HEK293 (cell line): Measurements from ENCODE around the gene DPCD.

ENCODE experiments used
- CTCF ChIA-PET: fragments of 350-600 bp; formaldehyde crosslinking; extraction: SDS; loops from one replicate; lab custom pipeline; 2021; ENCODE audit warnings: antibody characterized with exemption; lab: Yijun Ruan, JAX
- POLR2A ChIA-PET: fragments of 300-600 bp; formaldehyde crosslinking; extraction: SDS; loops from one replicate; lab custom pipeline; 2020; ENCODE audit warnings: antibody characterized with exemption, inconsistent platforms; lab: Yijun Ruan, JAX
- H3K27ac ChIP-seq: fragments of 200-500 bp; sonication (Bioruptor generic); 2 replicates; pipeline ENCODE4 v1.5.1; 2014; ENCODE audit warnings: low read depth, low read length, control low read depth, inconsistent platforms; ENCODE audit errors: extremely low read depth
- H3K36me3 ChIP-seq, 2 experiments: fragments of 200-500 bp in 1 of 2; sonication (Bioruptor generic) in 1 of 2; 1 replicate in 1 of 2; 2 replicates in 1 of 2; pipeline ENCODE4 v1.5.1; 2014 to 2017; ENCODE audit warnings: inconsistent platforms in 2 of 2, low read length in 2 of 2; ENCODE audit not compliant: control insufficient read depth in 2 of 2, insufficient read depth in 1 of 2
- H3K4me1 ChIP-seq: fragments of 200-500 bp; sonication (Bioruptor generic); 2 replicates; pipeline ENCODE4 v1.5.1; 2014; ENCODE audit warnings: mild to moderate bottlenecking, low read length, inconsistent platforms; ENCODE audit not compliant: control insufficient read depth, insufficient read depth
- H3K4me3 ChIP-seq: 2 replicates; pipeline ENCODE4 v1.5.1; 2011; ENCODE audit warnings: low read depth, mild to moderate bottlenecking, control low read depth, low read length, moderate library complexity
- H3K9me3 ChIP-seq: fragments of 200-500 bp; sonication (Bioruptor generic); 2 replicates; pipeline ENCODE4 v1.5.1; 2014; ENCODE audit warnings: low read depth, low read length, inconsistent platforms; ENCODE audit not compliant: control insufficient read depth, insufficient read depth
- GLI2 ChIP-seq: fragments of 450-650 bp; formaldehyde crosslinking; IDR thresholded peaks from 2 replicates; pipeline ENCODE4; 2017; ENCODE audit warnings: missing biosample characterization, missing genetic modification characterization, low read depth, borderline replicate concordance
- PRDM1 ChIP-seq: fragments of 450-650 bp; formaldehyde crosslinking; IDR thresholded peaks from 2 replicates; pipeline ENCODE4; 2016; ENCODE audit warnings: missing biosample characterization, missing genetic modification characterization
- SCRT1 ChIP-seq: fragments of 450-650 bp; formaldehyde crosslinking; IDR thresholded peaks from 2 replicates; pipeline ENCODE4 v1.5.1; 2016; ENCODE audit warnings: missing biosample characterization, missing genetic modification characterization, borderline replicate concordance
- SCRT2 ChIP-seq: fragments of 450-650 bp; formaldehyde crosslinking; IDR thresholded peaks from 2 replicates; pipeline ENCODE4 v1.5.1; 2016; ENCODE audit warnings: missing biosample characterization, missing genetic modification characterization
- YY2 ChIP-seq: fragments of 450-650 bp; formaldehyde crosslinking; IDR thresholded peaks from 2 replicates; pipeline ENCODE4 v1.5.1; 2016; ENCODE audit warnings: missing biosample characterization, missing genetic modification characterization
- ZBTB10 ChIP-seq: fragments of 450-650 bp; formaldehyde crosslinking; IDR thresholded peaks from 2 replicates; pipeline ENCODE4 v1.5.1; 2016; ENCODE audit warnings: missing biosample characterization, missing genetic modification characterization
- ZBTB49 ChIP-seq: fragments of 450-650 bp; formaldehyde crosslinking; IDR thresholded peaks from 2 replicates; pipeline ENCODE4 v1.5.1; 2016; ENCODE audit warnings: missing biosample characterization, missing genetic modification characterization, low read depth
- ZBTB6 ChIP-seq: fragments of 450-650 bp; formaldehyde crosslinking; IDR thresholded peaks from 2 replicates; pipeline ENCODE4 v1.5.1; 2017; ENCODE audit warnings: missing biosample characterization, missing genetic modification characterization
- ZFP37 ChIP-seq: fragments of 450-650 bp; formaldehyde crosslinking; IDR thresholded peaks from 2 replicates; pipeline ENCODE4 v1.5.1; 2016; ENCODE audit warnings: missing biosample characterization, missing genetic modification characterization
- ZNF112 ChIP-seq: fragments of 450-650 bp; formaldehyde crosslinking; IDR thresholded peaks from 2 replicates; pipeline ENCODE4 v1.5.0; 2017; ENCODE audit warnings: missing biosample characterization, missing genetic modification characterization
- ZNF175 ChIP-seq: fragments of 450-650 bp; formaldehyde crosslinking; IDR thresholded peaks from 2 replicates; pipeline ENCODE4 v1.5.1; 2016; ENCODE audit warnings: missing biosample characterization, missing genetic modification characterization
- ZNF266 ChIP-seq: fragments of 450-650 bp; formaldehyde crosslinking; IDR thresholded peaks from 2 replicates; pipeline ENCODE4 v1.5.1; 2016; ENCODE audit warnings: missing biosample characterization, missing genetic modification characterization, low read depth
- ZNF311 ChIP-seq: fragments of 450-650 bp; formaldehyde crosslinking; IDR thresholded peaks from 2 replicates; pipeline ENCODE4 v1.5.1; 2017; ENCODE audit warnings: missing biosample characterization, missing genetic modification characterization, borderline replicate concordance
- ZNF341 ChIP-seq: fragments of 450-650 bp; formaldehyde crosslinking; IDR thresholded peaks from 2 replicates; pipeline ENCODE4; 2016; ENCODE audit warnings: low read depth, missing biosample characterization, missing genetic modification characterization
- ZNF529 ChIP-seq: fragments of 450-650 bp; formaldehyde crosslinking; IDR thresholded peaks from 2 replicates; pipeline ENCODE4 v1.5.1; 2017; ENCODE audit warnings: missing genetic modification characterization, missing biosample characterization; ENCODE audit not compliant: insufficient replicate concordance
- ZNF544 ChIP-seq: fragments of 450-650 bp; formaldehyde crosslinking; IDR thresholded peaks from 2 replicates; pipeline ENCODE4 v1.5.0; 2017; ENCODE audit warnings: missing biosample characterization, missing genetic modification characterization
- ZNF777 ChIP-seq: fragments of 450-650 bp; formaldehyde crosslinking; IDR thresholded peaks from 2 replicates; pipeline ENCODE4 v1.5.1; 2017; ENCODE audit warnings: missing biosample characterization, missing genetic modification characterization, borderline replicate concordance
- TF ChIP-seq, protein P1 (sequence below): fragments of 450-650 bp; formaldehyde crosslinking; IDR thresholded peaks from 2 replicates; pipeline ENCODE4 v1.5.1; 2016; ENCODE audit warnings: missing biosample characterization, missing genetic modification characterization
- TF ChIP-seq, protein P2 (sequence below): fragments of 450-650 bp; formaldehyde crosslinking; IDR thresholded peaks from 2 replicates; pipeline ENCODE4 v1.5.1; 2016; ENCODE audit warnings: missing biosample characterization, missing genetic modification characterization

The DPCD gene

GRCh38 chr10:101572785-101573184, 15.3 kb upstream of the DPCD start (continued):
- TF ChIP-seq PRDM1 (tag by site-specific recombination) = no peak
- TF ChIP-seq ZNF311 = no peak
- TF ChIP-seq, protein P1, sequence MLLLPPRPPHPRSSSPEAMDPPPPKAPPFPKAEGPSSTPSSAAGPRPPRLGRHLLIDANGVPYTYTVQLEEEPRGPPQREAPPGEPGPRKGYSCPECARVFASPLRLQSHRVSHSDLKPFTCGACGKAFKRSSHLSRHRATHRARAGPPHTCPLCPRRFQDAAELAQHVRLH = peak; percentile 60; the same call in 1 of the 2 replicates

DNA sequence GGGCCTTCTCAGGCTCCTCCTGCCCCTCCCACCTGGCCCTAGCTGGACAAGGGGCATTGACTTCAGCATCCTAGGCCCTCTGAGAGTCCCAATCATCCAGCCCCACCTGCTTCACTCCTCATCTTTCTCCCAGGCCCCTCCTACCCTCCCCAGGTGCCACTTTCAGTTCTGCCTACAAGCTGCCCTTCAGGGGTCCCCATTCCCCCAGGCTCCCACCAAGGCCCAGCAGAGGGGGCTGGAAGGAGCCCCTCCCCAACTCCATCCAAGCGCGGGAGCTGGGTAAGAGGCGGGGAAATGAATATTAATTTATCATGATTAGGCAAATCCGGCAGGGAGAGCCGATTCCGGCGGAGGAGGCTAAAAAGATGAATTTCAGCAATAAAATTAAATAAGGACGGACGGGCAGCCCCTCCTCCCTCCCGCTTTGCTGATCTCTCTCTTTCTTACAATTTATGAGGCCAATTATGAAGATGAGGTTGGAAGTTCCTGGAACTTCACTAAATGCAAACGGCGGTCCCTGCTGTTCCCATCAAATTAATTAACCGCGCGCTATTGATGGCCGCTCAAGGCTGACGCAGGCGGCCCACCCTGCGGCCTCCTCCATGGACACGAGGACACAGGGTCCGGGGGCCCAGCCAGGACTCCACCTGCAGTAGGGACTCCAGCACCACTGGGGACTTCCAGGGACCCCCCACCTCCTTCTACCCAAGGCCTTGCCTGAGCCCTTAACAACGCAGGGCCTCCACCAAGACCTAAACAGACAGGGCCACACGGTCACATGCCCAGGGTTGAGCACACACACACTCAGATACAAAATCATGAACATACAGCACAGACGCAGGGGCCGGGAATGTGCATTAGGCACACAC, 14.0 kb upstream of the DPCD start:
- peaks cover 3% of the 10 kb centered on the region for H3K4me1 ChIP-seq
- peaks cover 0 to 13% of the 10 kb centered on the region in 2 experiments; a peak in 1 of 3 replicates for H3K36me3 ChIP-seq
- H3K27ac ChIP-seq = no peak overlapping the region
- POLR2A ChIA-PET = no interaction called here
- 0 out of 2 replicates have a peak, but pooled peaks cover 2% of the 10 kb centered on the region for H3K9me3 ChIP-seq
- no peak overlapping the region for H3K4me3 ChIP-seq
- no peak for TF ChIP-seq ZNF341
- peak; percentile 74 for TF ChIP-seq ZNF529 (tag by site-specific recombination)
- TF ChIP-seq, protein P2, sequence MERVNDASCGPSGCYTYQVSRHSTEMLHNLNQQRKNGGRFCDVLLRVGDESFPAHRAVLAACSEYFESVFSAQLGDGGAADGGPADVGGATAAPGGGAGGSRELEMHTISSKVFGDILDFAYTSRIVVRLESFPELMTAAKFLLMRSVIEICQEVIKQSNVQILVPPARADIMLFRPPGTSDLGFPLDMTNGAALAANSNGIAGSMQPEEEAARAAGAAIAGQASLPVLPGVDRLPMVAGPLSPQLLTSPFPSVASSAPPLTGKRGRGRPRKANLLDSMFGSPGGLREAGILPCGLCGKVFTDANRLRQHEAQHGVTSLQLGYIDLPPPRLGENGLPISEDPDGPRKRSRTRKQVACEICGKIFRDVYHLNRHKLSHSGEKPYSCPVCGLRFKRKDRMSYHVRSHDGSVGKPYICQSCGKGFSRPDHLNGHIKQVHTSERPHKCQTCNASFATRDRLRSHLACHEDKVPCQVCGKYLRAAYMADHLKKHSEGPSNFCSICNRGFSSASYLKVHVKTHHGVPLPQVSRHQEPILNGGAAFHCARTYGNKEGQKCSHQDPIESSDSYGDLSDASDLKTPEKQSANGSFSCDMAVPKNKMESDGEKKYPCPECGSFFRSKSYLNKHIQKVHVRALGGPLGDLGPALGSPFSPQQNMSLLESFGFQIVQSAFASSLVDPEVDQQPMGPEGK (tag by site-specific recombination) = no peak
- TF ChIP-seq ZNF112 = no peak
- TF ChIP-seq ZBTB10 = no peak
- CTCF ChIA-PET = interaction anchor here (0.6 to 1.7 kb wide), 4 partner anchors 38 to 360 kb away, joined by 3 read pairs; no protein-coding TSS in a partner anchor

DNA sequence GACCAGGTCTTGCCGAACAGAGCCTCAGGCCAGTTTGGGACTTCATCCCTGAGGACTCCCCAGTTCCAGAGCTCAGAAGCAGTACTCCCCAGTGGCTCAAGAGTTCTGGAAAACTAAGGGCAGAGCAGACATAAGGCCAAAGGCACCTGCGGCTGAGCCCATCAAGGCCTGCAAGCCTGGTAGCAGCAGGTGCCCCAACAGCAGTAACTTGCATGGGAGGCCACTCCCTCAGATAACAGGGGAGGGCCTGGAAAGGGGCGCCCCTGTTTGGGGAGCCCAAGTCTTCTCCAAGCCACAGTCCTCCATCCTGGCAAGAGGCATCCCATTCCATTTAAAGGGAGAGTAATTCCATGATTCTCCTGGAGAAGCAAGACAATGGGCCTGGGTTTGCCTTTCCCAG, 13.0 kb upstream of the DPCD start:
- ChIA-PET CTCF (no interaction called here), POLR2A (interaction anchor here (0.6 kb wide), 1 partner anchor 93 kb away, joined by 4 read pairs; no protein-coding TSS in a partner anchor)
- Histone ChIP-seq H3K27ac (no peak overlapping the region), H3K9me3 (0 out of 2 replicates have a peak, but pooled peaks cover 2% of the 10 kb centered on the region), H3K4me1 (peaks cover 3% of the 10 kb centered on the region), H3K4me3 (no peak overlapping the region), H3K36me3 (peaks cover 0 to 23% of the 10 kb centered on the region in 2 experiments; a peak in 1 of 3 replicates)
- no peak for TF ChIP-seq GLI2 (tag by site-specific recombination)
- TF ChIP-seq ZBTB6 = no peak
- peak; percentile 37; the same call in 1 of the 2 replicates for TF ChIP-seq SCRT2 (tag by site-specific recombination)
- TF ChIP-seq ZFP37 (tag by site-specific recombination) = no peak
- TF ChIP-seq, protein P1 = no peak
- no peak for TF ChIP-seq YY2
- no peak for TF ChIP-seq ZNF777 (tag by site-specific recombination)
- no peak for TF ChIP-seq ZNF175 (tag by site-specific recombination)
- TF ChIP-seq SCRT1 = 0 out of 2 replicates have a peak, but pooled peaks have one; percentile 27
- no peak for TF ChIP-seq ZNF266 (tag by site-specific recombination)
- no peak for TF ChIP-seq ZNF544 (tag by site-specific recombination)
- no peak for TF ChIP-seq ZBTB49 (tag by site-specific recombination)
